Right renal cortex interstitium (tissue), 3 donors: ENCODE data around the gene CCDC7. TPM values are rescaled to one million over a fixed set of nuclear protein-coding genes. Genes with fewer than 3 reads are reported as not detected.
"Not testable (repeated sequence)": the region's sequence is repeated elsewhere in the genome, so short reads cannot be mapped to it uniquely, and the experiment has no call there.

Source experiments
- DNase-seq, 3 donors: peaks; one replicate each; pipeline ENCODE4 v3.0.0-alpha.2; 2013; ENCODE audit warnings: low read depth in 3 of 3, low spot score in 2 of 3
- polyA plus RNA-seq, 3 donors: library from polyadenylated mRNA; unstranded; fragments of 120-200 nt; gene quantifications; one replicate each; pipeline ENCODE4 v1.2.1, GENCODE V29; 2013; ENCODE audit not compliant: insufficient read length in 3 of 3

The CCDC7 gene
- polyA plus RNA-seq, 3 donors: 4.8 to 6.4 (median 5.5) TPM

DNA sequence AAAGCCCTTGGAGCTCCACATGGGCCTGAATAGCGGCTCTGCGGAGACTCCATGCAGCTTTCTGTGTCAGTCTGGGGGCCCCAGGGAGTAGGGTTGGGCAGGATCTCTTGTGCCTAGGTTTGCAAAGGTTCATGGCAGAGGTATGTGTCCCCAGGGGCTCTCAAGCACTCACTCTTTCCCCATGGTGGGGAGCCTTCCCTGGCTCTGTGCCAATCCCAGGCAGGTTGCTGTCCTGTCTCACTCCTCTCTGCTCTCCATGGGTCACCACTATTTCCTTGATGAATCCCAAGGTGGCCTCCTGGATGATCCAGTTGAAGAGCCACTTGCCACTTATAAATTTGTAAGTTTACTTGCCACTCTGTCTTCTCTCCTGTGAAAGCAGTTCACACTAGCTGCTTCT is 238.4 kb downstream of the CCDC7 start:
- no peak for DNase-seq

DNA sequence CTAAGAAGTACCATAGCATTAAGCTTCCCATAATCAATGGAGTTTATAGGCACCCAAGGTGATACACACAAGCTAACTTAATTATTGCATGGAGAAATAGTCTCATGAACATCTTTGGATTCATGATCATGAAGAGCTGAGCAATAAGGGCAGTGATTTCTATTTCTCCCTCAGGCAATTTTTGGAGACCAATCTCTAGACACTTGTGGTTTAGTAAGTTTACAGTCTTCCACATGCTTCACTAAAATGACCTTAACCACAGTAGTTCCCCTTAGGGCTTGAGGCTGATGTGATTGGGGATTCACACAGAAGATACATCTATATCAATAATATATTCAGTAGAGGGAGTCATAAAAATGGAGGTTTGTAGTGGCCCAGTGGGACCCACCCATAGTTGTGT is 241.2 kb downstream of the CCDC7 start:
- DNase-seq: no peak

GRCh38 chr10:32687546-32687945 is 241.6 kb downstream of the CCDC7 start:
- no peak for DNase-seq

DNA sequence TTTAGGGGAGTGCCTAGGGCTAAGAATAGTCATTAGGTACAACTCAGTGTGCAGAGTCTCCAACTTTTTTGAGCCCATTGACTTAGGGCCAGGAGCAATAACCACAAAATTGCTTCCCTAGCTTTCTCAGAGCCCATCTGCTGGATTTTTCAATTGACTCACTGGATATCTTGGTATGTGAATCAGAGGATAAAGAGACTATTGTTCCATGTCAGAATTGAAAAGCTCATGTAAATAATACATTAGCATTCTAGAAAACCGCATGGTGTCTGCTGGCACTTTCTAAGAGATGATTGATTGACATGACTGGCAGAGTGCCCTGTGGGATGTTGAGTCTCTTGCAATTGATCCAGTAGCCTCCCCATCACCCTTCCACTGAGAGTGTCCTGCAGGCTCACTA is 246.2 kb downstream of the CCDC7 start:
- no peak for DNase-seq

DNA sequence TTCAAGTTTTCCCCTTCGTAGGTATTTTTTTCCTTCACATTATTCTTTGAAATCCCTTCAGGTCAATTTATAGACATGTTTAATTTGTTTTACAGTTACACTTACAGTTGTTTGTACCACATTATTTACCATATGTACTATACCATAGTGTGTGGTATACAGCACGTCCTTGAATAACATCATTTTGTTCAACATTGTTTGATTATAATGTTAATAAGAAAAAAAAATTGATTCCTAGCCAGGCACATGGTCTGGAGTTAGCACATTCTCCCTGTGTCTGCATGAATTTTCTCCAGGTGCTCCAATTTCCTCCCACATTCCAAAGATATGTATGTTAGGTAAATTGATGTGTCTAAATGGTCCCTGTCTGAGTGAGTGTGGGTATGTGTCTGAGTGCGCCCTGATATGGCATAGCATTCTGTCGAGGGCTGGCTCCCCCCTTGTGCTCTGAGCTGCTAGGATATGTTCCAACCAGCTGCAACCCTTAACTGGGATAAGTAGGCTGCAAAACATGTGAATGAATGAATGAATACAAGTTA is 247.6 kb downstream of the CCDC7 start:
- no peak for DNase-seq

GRCh38 chr10:32699683-32700082 is 253.7 kb downstream of the CCDC7 start:
- DNase-seq: not testable (repeated sequence)

DNA sequence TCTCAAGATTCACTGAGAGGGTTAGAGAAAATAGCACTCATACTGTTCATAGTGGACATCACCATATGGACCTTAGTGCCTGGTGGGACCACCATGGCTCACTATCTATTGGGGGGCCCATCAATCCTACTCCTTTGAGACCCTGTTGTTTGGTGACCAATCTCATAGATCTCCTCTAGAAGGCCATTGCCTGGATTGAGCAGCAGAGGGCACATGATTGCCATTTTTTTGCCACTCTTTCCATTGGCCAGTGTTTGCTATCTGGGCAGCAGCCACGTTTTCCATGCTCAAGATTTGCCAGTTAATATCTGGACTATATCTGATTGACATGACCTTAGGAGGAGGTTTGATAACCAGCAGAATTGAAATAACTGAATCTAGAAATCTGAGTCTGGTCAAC is 267.6 kb downstream of the CCDC7 start:
- DNase-seq: no peak

- no peak for DNase-seq
Measured at GRCh38 chr10:32731527-32731926, 285.6 kb downstream of the CCDC7 start.

DNA sequence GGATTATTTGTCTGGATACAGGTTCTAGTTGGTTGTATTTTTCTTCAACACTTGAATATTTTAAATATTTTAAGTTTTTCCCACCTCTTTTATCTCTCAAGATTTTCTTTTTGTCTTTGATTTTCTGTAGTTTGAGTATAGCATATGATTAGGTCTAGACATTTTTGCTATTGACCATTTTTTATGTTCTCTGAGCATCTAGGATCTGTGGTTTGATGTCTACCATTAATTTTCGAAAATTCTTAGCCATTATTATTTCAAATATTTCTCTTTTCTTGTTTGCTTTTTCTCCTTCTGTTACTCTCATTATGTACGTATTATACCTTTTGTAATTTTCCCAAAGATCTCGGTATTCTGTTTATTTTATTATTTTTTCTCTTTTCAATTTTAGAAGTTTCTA is 293.0 kb downstream of the CCDC7 start:
- DNase-seq: no peak

GRCh38 chr10:32744321-32744720 is 298.4 kb downstream of the CCDC7 start:
- DNase-seq: no peak

- DNase-seq: no peak
Measured at GRCh38 chr10:32746869-32747268, 300.9 kb downstream of the CCDC7 start.

DNA sequence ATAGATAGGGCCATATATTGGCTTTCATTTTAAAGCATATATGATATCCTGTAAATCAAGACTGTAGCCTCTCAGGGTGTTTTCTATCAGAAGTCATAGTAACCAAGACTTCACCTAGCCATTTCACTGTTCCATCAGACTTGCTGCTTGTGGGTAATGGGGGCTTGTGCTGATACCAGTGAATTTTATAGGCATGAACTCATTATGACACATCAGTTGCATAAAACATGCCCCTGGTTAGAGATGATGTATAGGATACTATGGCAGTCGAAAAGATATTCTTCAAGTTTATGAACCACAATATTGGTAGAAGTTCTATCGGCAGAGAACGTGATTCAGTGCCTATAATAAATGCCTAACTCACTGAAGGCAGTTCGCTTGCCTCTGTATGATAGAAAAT is 305.6 kb downstream of the CCDC7 start:
- DNase-seq: no peak

GRCh38 chr10:32754900-32755299 is 309.0 kb downstream of the CCDC7 start:
- not testable (repeated sequence) for DNase-seq

- DNase-seq: no peak
Measured at GRCh38 chr10:32771217-32771616, 325.3 kb downstream of the CCDC7 start.

GRCh38 chr10:32773105-32773504 is 327.2 kb downstream of the CCDC7 start:
- no peak for DNase-seq

GRCh38 chr10:32786968-32787367 is 341.0 kb downstream of the CCDC7 start:
- DNase-seq: no peak

- no peak for DNase-seq
Measured at GRCh38 chr10:32787690-32788284, 341.8 kb downstream of the CCDC7 start.

GRCh38 chr10:32788359-32788758 is 342.4 kb downstream of the CCDC7 start:
- DNase-seq: no peak

- no peak for DNase-seq
Measured at GRCh38 chr10:32790483-32790882, 344.5 kb downstream of the CCDC7 start.

GRCh38 chr10:32793033-32793432 is 347.1 kb downstream of the CCDC7 start:
- no peak for DNase-seq

DNA sequence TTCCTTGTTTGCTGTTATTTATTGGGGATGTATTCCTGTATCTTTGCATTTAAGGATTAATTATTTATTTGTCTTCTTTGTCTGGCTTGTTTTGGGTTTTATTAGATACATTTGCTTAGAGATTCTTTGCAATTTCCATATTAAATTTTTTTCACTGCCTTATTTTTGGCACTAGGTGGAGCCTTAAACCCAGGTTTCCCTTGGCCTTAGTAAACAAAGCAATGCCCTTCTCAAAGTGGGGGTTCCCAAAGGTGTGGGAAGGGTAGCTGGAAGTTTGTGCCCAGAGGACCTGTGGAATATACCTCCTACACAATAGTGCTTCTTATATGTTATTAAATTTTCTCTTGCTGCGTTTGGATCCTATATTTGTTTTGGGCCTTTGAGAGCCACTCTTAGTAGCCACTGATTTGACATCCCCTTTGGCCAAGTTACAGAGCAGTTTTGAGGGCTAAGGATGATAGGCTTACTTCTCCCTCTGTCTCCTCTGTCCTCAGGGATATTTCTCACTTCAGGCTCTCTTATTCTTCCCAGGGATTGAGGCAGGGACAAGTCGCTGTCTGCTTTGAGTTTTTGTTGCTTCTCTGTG is 349.8 kb downstream of the CCDC7 start:
- no peak for DNase-seq

DNA sequence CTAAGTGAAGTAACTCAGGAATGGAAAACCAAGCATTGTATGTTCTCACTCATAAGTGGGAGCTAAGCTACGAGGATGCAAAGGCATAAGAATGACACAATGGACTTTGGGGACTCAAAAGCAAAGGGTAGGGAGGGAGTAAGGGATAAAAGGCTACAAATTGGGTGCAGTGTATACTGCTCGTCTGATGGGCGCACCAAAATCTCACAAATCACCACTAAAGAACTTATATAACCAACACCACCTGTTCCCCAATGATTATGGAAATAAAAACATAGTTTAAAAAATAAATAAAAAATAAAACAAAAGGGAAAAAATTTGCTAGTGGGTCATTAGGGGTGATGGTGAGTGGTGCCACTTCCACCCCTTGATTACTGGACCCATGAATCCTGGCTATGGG is 351.5 kb downstream of the CCDC7 start:
- DNase-seq: not testable (repeated sequence)

DNA sequence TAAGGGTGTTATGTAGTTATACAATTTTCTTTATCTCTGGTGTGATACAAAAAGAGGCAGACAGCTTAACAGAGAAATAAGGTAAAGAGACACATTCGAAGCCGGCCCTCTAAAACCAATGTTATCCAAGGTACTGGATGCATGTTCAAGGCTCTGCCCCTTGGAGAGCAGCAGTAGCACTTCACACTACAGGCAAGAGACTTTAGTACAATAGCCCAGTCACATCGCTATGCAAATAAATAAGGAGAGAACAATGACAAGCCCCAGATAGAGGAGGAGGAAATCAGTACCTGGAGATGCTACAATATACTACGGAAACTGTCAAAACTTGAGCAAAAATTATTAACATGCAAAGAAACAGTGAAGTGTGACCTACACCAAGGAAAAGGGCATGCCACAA is 401.0 kb downstream of the CCDC7 start:
- no peak for DNase-seq
